Gastroesophageal sphincter (tissue), 3 donors: Measurements from ENCODE around the gene SPATA3.

ENCODE experiments used
- EP300 ChIP-seq: sonication (generic); formaldehyde crosslinking; IDR thresholded peaks from one replicate; pipeline ENCODE4 v1.6.1; 2017; ENCODE audit warnings: antibody characterized with exemption, mild to moderate bottlenecking
- POLR2A ChIP-seq, 2 donors: fragments of 450-650 bp; IDR thresholded peaks; one replicate each; pipeline ENCODE4 v1.6.1; 2017; ENCODE audit warnings: antibody characterized with exemption in 2 of 2, mild to moderate bottlenecking in 2 of 2, moderate library complexity in 1 of 2
- POLR2AphosphoS5 ChIP-seq: sonication (generic); formaldehyde crosslinking; IDR thresholded peaks from one replicate; pipeline ENCODE4 v1.6.1; 2017; ENCODE audit warnings: antibody characterized with exemption
- TF ChIP-seq, protein P1 (sequence below), 4 experiments: fragments of 200-600 bp in 2 of 4; fragments of 450-650 bp in 2 of 4; sonication (generic) in 1 of 4; IDR thresholded peaks; one replicate each; pipeline ENCODE4 v1.5.1; 2017 to 2019; ENCODE audit warnings: antibody characterized with exemption in 4 of 4, mild to moderate bottlenecking in 2 of 4, moderate library complexity in 2 of 4

DNA sequence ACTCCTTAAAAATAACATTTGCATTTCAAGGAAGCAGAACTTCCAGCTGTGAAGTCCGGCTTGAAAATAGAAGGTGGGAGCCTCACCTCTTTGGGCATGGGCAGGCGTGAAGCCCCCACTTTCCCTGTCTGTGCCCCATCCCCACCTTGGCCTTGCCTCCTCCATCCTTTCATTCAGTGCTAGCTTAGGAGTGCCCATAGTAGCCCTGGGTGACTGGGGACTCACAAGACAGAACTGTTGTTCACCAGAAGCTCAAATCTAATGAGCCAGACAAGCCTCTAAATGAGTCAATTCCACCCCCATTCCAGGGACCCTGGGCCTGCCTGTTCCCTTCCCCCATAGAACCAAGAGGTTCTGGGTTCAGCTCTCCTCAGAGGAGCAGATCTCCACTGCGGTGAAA lies 20.0 kb downstream of the SPATA3 start:
- TF ChIP-seq, protein P1, sequence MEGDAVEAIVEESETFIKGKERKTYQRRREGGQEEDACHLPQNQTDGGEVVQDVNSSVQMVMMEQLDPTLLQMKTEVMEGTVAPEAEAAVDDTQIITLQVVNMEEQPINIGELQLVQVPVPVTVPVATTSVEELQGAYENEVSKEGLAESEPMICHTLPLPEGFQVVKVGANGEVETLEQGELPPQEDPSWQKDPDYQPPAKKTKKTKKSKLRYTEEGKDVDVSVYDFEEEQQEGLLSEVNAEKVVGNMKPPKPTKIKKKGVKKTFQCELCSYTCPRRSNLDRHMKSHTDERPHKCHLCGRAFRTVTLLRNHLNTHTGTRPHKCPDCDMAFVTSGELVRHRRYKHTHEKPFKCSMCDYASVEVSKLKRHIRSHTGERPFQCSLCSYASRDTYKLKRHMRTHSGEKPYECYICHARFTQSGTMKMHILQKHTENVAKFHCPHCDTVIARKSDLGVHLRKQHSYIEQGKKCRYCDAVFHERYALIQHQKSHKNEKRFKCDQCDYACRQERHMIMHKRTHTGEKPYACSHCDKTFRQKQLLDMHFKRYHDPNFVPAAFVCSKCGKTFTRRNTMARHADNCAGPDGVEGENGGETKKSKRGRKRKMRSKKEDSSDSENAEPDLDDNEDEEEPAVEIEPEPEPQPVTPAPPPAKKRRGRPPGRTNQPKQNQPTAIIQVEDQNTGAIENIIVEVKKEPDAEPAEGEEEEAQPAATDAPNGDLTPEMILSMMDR (IDR thresholded peaks at IDR 0.05), result no peak
- TF ChIP-seq EP300, result no peak
- no peak for TF ChIP-seq POLR2A (IDR thresholded peaks at IDR 0.05)
- TF ChIP-seq POLR2AphosphoS5, result no peak
